Ishikawa (cell line): ENCODE measurements around the gene ZFYVE9.

ENCODE experiments used
- CEBPB ChIP-seq: IDR thresholded peaks from 2 replicates; pipeline ENCODE4 v1.6.1; 2012
- CREB1 ChIP-seq: IDR thresholded peaks from 2 replicates; pipeline ENCODE4 v1.6.1; 2012; ENCODE audit warnings: low read depth
- EGR1 ChIP-seq: IDR thresholded peaks from 2 replicates; pipeline ENCODE4 v1.6.1; 2012
- EP300 ChIP-seq: IDR thresholded peaks from 2 replicates; pipeline ENCODE4 v1.6.1; 2012; ENCODE audit warnings: borderline replicate concordance
- FOXM1 ChIP-seq: IDR thresholded peaks from 2 replicates; pipeline ENCODE4 v1.6.1; 2012; ENCODE audit warnings: low read depth, borderline replicate concordance
- MAX ChIP-seq: IDR thresholded peaks from 2 replicates; pipeline ENCODE4 v1.6.1; 2012
- NFIC ChIP-seq: IDR thresholded peaks from 2 replicates; pipeline ENCODE4 v1.6.1; 2012
- RAD21 ChIP-seq: IDR thresholded peaks from 2 replicates; pipeline ENCODE4 v1.6.1; 2012; ENCODE audit warnings: low read depth
- TAF1 ChIP-seq: IDR thresholded peaks from 2 replicates; pipeline ENCODE4 v1.6.1; 2012; ENCODE audit warnings: low read depth, mild to moderate bottlenecking
- TCF12 ChIP-seq: IDR thresholded peaks from 2 replicates; pipeline ENCODE4 v1.6.1; 2012; ENCODE audit warnings: low read depth
- YY1 ChIP-seq: IDR thresholded peaks from 2 replicates; pipeline ENCODE4 v1.6.1; 2012; ENCODE audit warnings: low read depth
- TF ChIP-seq, protein P1 (sequence below): IDR thresholded peaks from 2 replicates; pipeline ENCODE4 v1.6.1; 2012; ENCODE audit warnings: low read depth, mild to moderate bottlenecking
- TF ChIP-seq, protein P2 (sequence below): IDR thresholded peaks from 2 replicates; pipeline ENCODE4 v1.6.1; 2012

- no peak for TF ChIP-seq TAF1
- no peak for TF ChIP-seq RAD21
- TF ChIP-seq CREB1, result no peak
- no peak for TF ChIP-seq NFIC
- TF ChIP-seq, protein P1, sequence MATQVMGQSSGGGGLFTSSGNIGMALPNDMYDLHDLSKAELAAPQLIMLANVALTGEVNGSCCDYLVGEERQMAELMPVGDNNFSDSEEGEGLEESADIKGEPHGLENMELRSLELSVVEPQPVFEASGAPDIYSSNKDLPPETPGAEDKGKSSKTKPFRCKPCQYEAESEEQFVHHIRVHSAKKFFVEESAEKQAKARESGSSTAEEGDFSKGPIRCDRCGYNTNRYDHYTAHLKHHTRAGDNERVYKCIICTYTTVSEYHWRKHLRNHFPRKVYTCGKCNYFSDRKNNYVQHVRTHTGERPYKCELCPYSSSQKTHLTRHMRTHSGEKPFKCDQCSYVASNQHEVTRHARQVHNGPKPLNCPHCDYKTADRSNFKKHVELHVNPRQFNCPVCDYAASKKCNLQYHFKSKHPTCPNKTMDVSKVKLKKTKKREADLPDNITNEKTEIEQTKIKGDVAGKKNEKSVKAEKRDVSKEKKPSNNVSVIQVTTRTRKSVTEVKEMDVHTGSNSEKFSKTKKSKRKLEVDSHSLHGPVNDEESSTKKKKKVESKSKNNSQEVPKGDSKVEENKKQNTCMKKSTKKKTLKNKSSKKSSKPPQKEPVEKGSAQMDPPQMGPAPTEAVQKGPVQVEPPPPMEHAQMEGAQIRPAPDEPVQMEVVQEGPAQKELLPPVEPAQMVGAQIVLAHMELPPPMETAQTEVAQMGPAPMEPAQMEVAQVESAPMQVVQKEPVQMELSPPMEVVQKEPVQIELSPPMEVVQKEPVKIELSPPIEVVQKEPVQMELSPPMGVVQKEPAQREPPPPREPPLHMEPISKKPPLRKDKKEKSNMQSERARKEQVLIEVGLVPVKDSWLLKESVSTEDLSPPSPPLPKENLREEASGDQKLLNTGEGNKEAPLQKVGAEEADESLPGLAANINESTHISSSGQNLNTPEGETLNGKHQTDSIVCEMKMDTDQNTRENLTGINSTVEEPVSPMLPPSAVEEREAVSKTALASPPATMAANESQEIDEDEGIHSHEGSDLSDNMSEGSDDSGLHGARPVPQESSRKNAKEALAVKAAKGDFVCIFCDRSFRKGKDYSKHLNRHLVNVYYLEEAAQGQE, result no peak
- TF ChIP-seq CEBPB, result no peak
- TF ChIP-seq EP300, result no peak
- TF ChIP-seq TCF12, result no peak
- TF ChIP-seq MAX, result no peak
- TF ChIP-seq EGR1, result no peak
- TF ChIP-seq, protein P2, sequence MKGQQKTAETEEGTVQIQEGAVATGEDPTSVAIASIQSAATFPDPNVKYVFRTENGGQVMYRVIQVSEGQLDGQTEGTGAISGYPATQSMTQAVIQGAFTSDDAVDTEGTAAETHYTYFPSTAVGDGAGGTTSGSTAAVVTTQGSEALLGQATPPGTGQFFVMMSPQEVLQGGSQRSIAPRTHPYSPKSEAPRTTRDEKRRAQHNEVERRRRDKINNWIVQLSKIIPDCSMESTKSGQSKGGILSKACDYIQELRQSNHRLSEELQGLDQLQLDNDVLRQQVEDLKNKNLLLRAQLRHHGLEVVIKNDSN, result no peak
- no peak for TF ChIP-seq YY1
- no peak for TF ChIP-seq FOXM1
Measured at GRCh38 chr1:52305417-52306226, 163.7 kb downstream of the ZFYVE9 start.
